Measurements from ENCODE around the gene UPK3A. TPM values are rescaled to one million over a fixed set of nuclear protein-coding genes. Genes with fewer than 3 reads are reported as not detected.
"Not testable (repeated sequence)": the region's sequence is repeated elsewhere in the genome, so short reads cannot be mapped to it uniquely, and the experiment has no call there.

Gene UPK3A
- polyA plus RNA-seq, 12 donors, result 0.18 to 0.28 TPM; not detected in 10

- no peak for DNase-seq
Observed at GRCh38 chr22:45278125-45278524, 6.6 kb upstream of the UPK3A start.

DNA sequence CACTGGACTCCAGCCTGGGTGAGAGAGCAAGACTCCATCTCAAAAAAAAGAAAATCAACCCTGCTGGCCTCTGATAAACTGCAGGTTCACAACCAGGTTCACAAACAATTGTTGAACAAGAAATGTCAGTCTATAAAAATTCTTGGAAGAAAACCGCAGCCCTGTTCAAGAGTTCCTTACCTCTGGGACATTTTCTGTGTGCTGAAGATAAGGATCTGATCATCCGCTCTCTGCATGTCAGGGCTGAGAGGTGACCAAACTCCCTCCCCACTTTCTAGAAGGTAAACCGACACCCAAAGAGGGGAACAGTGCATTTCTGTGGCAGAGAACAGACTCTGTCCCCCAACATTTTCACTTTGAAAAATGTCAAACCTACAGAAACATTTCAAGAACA, 4.2 kb upstream of the UPK3A start:
- no peak for DNase-seq

DNA sequence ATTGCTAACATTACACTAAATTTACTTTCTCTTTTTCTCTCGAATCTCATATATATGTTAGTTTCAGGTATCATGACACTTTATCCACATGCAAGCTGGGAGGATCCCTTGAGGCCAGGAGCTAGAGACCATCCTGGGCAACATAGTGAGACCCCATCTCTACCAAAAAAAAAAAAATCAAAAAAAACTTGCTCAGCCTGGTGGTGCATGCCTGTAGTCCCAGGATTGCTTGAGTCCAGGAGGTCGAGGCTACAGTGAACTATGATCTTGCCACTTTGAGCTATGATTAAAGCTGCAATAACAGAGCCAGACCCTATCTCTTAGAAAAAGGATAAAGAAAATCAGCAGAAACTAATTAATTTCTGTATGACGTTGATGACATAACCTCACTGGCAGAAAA, 3.7 kb upstream of the UPK3A start:
- no peak for DNase-seq

- DNase-seq, result no peak
Observed at GRCh38 chr22:45285263-45286058, 712 bp downstream of the UPK3A start.

DNA sequence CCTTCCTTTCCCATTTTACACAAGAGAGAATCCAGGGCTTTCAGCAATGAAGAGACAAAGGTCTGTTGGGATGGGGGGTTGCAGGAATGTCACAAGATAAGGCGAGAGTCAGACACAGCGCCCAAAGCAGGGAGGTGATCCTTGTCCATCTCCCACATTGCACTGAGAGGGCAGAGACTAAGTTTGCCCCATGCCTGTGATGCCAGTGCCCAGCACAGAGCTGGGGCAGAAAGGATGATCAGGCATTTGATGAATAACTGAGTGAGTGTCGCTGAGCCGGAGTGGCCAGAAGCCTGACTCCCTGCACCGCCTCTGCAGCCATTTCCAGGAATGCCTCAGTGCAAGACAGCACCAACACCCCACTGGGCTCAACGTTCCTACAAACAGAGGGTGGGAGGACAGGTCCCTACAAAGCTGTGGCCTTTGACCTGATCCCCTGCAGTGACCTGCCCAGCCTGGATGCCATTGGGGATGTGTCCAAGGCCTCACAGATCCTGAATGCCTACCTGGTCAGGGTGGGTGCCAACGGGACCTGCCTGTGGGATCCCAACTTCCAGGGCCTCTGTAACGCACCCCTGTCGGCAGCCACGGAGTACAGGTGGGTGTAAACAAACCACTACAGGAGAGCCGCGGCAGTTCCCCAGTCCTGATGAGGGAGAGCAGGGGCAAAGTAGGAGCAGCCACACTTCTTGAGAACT, 2.3 kb downstream of the UPK3A start:
- DNase-seq, result no peak

GRCh38 chr22:45290410-45290936, 5.7 kb downstream of the UPK3A start:
- DNase-seq, result no peak

DNA sequence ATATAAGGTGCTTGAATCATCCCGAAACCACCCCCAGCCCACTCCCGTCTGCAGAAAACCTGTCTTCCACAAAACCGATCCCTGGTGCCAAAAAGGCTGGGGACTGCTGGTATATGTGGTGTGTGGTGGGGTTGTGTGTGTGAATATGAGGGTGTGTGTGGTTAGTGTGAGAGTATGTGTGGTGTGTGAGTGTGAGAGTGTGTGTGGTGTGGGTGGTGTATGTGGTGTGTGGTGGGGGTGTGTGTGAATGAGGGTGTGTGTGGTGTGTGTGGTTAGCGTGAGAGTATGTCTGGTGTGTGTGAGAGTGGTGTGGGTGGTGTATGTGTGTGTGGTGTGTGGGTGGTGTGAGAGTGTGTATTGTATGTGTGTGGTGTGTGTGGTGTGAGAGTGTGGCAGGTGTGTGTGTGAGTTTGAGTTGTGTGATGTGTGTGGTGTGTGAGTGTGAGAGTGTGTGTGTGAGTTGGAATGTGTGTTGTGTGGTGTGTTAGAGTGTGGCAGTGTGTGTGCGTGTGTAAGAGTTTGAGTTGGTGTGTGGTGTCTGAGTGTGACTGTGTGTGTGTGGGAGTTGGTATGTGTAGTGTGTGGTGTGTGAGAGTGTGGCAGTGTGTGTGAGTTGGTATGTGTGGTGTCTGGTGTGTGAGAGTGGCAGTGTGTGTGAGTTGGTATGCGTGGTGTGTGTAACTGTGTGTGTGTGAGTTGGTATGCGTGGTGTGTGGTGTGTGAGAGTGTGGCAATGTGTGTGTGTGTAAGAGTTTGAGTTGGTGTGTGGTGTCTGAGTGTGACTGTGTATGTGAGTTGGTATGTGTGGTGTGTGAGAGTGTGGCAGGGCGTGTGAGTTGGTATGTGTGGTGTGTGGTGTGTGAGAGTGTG, 6.5 kb downstream of the UPK3A start:
- DNase-seq, result no peak

DNA sequence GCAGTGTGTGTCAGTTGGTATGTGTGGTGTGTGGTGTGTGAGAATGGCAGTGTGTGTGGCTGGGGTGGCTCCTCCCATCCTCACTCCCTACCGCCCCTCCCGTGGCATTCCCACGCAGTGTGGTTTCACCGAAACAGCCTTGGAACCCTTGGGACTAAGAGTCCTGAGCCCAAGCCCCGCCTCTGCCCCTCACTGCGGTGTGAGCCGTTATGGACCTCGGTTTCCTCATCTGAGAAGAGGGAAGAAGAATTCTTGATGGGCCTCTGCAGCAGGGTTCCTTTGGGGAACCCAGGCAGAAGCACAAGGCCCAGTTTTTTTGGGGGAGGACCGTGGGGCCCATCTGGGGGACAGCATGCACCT, 7.2 kb downstream of the UPK3A start:
- no peak for DNase-seq

GRCh38 chr22:45292731-45293442, 8.1 kb downstream of the UPK3A start:
- no peak for DNase-seq

GRCh38 chr22:45294030-45294429, 9.3 kb downstream of the UPK3A start:
- no peak for DNase-seq

DNA sequence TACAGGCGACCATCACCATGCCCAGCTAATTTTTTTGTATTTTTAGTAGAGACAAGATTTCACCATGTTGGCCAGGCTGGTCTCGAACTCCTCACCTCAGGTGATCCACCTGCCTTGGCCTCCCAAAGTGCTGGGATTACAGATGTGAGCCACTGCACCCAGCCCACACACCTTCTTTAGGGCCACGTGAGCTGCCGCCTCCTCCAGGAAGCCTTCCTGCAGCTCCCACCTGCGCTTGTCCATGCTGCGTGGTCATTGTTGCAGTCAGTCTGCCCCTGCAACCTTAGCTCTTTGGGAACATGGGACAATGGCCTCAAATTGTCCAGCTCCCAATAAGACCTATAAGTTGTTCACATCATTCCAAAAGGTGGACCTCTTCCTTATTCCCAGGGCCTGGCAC, 10.3 kb downstream of the UPK3A start:
- DNase-seq, result not testable (repeated sequence)

- DNase-seq, result no peak
Observed at GRCh38 chr22:45295492-45295891, 10.7 kb downstream of the UPK3A start.

DNA sequence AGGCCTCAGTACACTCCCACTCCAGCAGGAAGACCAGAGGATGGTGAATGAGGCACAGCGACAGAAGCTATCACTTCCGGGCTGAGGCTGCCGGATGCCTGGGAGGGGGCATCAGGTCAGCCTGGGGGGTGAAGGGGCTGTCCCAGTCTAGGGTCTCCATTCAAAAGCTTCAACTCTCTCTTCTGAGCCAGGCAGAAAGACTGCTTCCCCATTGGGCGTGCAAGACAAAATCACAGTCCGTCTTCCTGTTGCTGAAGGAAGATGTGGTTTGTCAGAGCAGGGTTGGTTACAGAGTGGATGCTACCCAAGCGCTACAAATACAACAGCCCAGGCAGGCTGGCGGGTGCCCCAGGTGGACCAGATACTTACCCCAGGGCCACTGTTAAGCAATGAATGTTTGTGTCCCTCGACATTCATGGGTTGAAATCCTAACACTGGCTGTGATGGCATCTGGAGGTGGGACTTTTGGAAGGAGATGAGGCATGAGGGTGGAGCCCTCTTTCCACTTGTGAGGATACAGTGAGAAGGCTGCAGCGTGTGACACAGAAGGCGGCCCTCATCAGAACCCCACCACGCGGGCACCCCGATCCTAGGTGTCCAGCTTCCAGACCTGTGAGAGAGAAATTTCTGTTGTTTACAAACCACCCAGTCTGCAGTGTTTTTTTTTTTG, 12.0 kb downstream of the UPK3A start:
- no peak for DNase-seq

DNA sequence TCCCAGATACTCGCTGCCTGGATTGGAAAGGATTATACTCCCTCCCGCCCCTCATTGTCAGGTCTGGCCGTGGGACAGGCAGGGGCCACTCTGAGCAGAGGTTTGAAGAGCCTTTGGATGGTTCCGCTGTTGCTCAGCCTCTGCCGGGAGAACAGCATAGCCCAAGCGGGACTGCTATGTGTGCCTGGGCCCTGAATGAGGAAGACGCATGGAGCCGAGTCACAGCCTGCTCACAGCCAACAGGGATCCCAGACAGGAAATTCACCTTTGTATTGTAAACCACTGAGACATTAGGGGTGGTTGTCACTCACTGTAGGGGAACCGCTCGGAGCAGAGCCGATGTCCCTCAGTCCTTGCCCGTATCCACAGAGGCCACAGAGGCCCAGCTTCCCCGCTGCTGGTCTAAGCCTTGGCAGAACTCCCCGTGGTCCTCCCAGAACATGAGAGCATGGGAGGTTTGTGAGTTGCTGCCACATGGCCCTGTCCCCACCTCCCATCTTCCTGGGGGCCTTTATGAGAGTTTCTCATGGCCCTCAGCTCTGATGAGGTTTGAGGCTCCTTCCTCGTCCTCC, 14.3 kb downstream of the UPK3A start:
- no peak for DNase-seq

DNA sequence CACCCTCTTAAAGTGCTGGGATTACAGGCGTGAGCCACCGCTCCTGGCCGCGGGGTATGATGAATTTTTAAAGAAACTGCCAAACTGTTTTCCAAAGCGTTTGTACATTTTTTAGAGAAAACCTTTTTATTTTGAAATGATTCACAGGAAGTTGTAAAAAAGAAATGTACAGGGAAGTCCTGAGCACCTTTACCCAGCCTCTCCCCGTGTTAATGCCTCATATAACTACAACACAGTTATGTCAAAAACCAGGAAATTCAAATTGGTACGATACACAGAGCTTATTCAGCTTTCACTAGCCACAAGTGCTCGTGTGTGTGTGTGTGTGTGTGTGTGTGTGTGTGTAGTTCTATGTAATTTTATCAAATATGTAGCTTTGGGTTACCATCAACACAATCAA, 18.0 kb downstream of the UPK3A start:
- no peak for DNase-seq

- DNase-seq, result no peak
Observed at GRCh38 chr22:45303181-45303580, 18.4 kb downstream of the UPK3A start.

DNA sequence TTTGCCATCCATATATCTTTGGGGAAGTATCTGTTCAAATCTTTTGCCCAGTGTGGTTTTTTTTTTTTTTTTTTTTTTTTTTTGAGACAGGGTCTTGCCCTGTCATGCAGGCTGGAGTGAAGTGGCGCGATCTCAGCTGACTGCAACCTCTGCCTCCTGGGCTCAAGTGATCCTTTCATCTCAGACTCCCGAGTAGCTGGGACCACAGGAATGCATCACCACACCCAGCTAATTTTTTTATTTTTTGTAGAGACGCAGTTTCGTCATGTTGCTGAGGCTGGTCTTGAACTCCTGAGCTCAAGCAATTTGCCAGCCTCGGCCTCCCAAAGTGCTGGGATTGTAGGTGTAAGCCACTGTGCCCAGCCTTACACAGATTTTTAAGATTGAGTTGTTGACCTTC, 20.2 kb downstream of the UPK3A start:
- DNase-seq, result no peak

- DNase-seq, result no peak
Observed at GRCh38 chr22:45305456-45306075, 20.8 kb downstream of the UPK3A start.

- no peak for DNase-seq
Observed at GRCh38 chr22:45306139-45306538, 21.4 kb downstream of the UPK3A start.

DNA sequence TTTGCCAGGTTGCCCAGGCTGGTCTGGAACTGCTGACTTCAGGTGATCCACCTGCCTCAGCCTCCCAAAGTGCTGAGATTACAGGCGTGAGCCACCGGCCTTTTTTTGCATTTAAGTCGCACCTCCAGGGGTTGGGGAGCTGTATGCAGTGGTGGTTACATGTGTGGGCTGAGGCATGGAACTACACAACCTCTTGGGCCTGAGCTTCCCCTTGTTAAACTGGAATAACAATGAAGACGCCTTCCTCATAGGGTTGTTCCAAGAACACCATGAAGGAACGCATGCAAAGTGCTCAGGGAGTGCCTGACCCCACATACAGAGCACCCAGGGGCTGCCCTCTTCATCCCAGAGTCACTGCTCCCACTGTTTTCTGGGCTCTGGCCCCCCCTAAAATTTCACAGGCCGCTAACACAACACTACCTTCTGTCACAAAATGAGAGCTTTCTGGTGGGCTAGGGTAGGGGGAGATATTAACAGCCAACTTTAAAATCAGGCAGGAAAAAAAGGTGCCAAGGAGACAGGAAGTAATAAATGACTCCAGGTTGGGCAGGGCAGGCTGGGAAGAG, 23.7 kb downstream of the UPK3A start:
- no peak for DNase-seq
